Stimulated activated CD4-positive, alpha-beta T cell treated with anti-CD3 and anti-CD28 coated beads, Interleukin-2, amount 100 ng/mL, for 4 hours (primary cell): ENCODE data around the gene SEPTIN5.
A peak's percentile ranks its signal among the peaks of the same experiment; 100 is the strongest.

Source experiments
- DNase-seq: peaks from one replicate; pipeline ENCODE4 v3.0.0-alpha.2; 2020; ENCODE audit warnings: low read depth

SEPTIN5 gene

DNA sequence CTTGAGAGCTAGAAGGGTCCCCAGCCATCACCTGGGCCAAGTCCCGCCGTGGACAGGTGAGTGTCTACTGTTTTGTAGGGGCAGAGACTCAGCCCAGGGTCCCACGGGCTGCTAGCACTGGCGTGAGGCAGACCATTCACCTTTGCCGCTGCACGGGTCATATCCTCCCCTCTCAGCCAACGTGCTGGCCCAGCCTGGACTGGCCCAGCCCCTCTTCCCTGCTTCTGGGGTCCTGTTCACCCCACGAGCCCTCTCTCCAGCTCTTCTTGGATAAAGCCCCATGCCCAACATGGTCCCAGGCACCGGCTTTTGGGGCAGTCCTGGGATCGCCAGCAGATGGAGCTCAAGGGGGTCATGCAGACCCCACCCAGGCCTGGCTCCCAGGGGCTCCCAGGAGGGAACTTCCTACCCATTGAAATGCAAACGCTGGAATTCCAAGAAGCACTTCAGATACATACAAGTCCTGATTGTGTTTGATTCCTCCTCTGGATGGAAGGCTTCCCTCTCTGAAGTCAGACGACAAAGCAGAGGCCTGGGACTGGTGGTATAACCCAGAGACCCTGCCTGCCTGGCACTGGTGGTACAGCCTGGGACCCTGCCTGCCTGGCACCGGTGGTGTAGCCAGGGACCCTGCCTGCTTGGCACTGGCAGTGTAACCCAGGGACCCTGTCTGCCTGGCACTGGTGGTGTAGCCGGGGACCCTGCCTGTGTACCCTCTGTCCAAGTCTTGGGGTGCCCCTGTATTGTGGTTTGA, 8.9 kb upstream of the SEPTIN5 start:
- no peak for DNase-seq

DNA sequence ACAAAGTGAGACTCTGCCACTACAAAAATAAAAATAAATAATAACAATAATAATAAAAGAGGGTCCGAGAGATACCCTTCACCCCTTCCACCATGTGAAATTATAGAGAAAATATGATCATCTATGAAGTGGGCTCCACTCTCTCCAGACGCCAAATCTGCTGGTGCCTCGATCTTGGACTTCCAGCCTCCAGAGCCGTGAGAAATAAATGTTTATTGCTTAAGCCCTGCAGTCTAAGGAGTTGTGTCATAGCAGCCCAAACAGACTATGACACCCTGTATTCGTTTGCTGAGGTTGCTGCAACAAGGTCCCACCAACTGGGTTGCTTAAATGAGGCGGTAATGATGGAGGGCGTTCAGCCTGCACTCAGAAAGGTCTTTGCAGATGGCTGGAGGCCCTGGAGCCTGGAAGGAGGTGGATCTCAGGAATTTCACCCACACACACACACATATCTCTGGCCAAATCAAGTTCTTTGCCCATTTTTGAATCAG, 7.6 kb upstream of the SEPTIN5 start:
- no peak for DNase-seq

DNA sequence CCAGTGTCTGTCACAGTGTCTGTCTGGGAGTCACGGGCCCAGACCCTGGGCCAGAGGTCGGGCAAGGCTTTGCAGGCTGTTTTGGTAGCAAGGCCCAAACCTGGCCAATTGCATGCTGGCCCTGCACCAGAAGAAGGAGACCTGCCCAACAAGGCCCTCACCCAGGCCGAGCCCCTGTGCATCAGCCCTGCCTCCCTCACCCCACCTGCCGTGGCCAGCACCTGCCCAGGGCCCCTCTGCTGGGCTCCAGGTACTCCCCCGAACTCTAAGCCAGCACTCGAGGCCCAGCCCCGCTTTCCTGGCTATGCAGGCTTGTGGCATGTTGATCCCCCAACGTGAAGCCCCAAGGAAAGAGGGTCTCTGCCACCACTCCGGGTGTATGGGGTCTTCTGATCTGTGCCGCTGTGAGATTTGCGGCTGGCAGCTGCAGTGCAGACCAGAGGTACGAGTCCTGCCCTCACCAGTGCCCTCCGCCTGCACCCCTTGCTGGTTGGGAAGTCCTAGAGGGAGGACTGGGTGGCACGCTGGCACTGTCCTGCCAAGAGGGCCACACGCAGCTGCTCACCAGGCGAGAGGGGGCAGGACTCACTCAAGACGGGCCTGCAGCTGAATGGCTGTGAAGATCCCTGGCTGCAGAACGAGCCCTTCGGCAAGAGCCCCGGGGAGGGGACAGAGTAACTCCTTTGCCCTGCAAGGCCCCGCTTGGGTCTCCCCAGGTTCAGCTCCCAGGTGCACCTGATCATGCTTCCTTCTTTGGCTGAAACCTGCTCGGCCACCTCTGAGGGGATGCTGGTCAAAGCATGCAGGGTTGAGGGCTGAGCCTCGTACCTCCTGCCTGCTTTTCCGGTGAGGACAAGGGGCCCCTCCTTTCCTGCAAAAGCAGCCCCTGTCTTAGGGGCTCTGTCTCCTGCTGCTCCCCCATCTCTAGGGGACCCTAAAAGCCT, 6.7 kb upstream of the SEPTIN5 start:
- no peak for DNase-seq

DNA sequence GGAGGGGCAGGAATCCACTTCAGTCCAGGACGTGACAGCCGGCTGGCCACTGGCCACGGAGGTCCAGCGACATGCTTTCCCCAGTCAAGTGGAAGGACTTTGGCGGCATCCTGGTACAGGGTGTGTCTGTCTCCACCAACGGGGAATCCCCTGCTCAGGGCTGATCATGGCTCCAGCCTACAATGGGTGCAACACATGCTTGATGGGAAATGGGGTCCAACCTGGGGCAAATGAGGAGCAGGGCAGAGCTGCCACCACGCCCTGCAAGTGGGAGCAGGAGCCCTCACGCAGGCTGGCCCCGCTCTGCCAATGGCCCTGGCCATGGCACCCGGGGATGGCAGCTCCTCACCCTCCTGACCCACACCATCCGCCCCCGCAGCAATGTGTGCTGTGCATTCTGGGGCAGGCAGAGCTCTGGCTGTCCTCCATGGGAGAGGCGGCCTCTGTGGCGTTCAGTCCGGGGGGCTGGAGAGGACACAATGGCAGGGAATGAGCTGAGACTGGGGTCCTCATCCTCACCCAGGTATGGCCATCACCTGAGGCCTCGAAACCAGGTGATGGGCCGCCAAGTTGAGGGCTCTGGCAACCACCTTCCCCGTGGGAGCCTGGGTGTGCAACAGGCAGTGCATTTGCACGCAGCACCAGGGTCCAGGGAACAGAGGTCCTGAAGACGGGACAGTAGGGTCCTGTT, 5.8 kb upstream of the SEPTIN5 start:
- DNase-seq: no peak

DNA sequence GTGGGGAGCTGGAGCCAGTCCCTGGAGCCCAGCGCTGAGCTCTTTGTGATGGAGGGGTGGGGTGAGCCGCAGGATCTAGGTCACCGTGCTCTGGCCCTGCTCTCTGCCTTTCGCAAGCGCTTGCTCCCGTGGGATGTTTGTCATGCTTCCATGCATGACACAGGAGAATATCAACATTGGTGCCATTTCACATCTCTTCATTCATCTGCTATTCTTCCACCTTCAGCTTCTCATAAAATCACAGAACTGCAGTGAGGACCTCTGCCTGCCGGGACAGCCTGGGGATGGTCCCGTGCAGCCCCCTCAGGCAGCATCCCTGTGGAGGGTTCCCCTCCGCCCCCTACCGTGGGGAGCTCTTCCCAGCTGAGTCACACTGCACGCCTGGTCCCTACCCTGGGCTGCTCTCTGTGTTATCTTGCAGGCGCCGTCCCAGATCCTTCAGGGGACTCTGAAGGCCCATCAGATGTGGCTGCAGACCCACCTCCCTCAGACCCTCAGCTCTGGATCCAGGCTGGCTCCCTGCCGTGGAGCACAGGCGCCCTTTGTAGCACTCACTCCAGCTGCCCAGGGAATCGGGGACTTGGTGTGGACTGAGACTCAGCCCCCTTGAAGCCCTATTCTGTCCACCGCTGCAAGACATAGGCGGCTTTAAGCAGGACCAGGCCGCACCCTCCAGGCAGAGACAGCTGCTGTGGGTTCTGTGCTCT, 5.1 kb upstream of the SEPTIN5 start:
- no peak for DNase-seq

DNA sequence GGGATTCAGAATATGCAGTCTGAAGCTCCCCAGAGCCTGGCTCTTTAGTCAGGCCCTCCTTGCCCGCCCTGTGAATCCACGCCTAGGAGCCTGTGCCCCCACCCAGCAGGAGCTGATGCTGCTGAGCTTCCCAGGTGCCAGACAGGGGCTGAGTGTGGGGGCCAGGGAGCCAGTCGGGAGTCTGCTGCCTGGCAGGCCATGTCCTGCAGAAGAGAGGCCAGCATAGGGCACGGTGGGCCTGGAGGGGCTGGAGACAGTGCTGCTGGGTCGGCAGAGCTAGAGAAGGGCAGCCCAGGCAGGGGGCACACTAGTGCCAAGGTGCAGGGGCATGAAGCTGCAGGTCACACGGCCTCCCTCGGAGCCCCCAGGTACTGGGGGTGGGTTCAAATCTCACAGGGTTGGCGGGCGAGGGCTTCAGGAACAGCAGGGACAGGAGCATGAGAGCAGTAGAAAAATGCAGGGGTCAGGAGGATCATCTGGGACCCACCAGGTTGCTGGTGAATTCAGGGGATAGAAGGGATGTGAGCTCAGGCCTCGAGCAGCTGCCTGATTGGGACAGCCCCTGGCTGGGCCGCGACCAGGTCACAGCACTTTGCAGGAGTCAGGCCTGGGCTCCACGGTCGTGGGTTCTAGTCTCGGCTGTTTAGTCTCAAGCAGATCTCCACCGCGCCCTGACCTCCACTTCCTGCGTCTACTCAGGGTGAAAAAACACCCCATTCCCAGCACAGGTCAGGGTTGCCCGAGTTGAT, 4.1 kb upstream of the SEPTIN5 start:
- no peak for DNase-seq

DNA sequence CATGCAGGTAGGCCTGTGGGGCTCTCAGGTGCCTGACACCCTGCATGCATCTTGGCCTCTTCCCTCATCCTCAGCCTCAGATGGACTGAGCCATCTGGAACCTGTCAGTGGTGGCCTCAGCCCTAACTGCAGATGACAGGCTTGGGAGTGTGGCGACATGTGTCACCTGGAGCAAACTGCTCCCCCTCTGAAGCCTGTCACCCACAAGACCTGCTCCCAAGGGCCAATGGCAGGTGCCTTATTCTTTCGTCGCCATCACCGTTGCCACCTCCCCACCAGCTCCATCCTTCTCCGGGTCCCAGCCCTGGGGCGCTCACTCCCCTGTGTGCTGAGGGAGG, 3.6 kb upstream of the SEPTIN5 start:
- no peak for DNase-seq

DNA sequence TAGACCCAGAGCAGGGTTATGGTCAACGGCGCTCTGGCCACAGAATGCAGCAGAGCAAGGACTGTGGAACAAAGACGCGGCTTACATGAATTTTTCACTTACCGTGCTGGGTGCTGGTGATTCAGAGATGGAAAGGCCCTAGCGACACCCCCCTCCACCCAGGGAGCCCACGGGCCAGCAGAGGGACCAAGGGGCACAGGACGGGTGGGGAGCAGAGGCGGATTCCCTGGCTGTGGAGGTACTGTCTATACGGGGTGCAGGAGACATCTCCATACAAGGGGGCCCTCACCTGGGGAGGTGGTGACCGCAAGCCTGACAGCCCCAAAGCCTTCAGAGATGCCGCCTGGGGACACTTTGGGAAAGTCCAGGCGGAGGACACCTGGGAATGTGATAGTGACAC, 1.1 kb upstream of the SEPTIN5 start:
- DNase-seq: no peak

DNA sequence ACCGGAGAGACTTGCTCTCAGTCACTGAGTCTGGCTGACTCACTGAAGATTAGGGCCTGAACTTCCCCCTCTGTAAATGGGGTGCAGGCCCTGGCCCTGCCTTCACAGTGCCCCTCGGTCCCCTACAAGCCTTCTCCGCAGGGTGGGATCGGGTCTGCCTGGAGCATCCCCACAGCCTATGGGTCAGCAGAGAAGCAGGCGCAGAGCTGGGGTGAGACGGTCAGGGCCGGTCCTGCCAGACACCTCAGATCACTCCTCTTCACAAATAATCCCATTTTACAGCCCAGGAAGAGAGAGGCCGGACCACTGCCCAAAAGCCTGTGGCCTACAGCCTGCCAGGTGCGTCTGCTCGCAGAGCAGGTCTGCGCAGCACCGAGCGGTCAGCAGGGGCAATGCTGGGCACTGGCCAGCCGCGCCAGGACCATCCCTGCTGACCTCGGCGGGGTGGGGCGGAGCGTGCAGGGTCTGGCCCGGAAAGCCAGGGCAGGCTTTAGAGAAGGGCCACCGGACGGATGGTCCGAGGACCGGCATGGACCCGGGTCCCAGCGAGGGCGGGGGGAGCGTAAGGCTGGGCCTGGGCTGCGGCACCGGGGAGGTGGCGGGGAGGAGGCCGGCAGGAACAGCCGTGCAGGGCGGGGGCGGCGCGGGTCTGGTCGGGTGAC, 522 bp upstream of the SEPTIN5 start:
- DNase-seq: no peak

DNA sequence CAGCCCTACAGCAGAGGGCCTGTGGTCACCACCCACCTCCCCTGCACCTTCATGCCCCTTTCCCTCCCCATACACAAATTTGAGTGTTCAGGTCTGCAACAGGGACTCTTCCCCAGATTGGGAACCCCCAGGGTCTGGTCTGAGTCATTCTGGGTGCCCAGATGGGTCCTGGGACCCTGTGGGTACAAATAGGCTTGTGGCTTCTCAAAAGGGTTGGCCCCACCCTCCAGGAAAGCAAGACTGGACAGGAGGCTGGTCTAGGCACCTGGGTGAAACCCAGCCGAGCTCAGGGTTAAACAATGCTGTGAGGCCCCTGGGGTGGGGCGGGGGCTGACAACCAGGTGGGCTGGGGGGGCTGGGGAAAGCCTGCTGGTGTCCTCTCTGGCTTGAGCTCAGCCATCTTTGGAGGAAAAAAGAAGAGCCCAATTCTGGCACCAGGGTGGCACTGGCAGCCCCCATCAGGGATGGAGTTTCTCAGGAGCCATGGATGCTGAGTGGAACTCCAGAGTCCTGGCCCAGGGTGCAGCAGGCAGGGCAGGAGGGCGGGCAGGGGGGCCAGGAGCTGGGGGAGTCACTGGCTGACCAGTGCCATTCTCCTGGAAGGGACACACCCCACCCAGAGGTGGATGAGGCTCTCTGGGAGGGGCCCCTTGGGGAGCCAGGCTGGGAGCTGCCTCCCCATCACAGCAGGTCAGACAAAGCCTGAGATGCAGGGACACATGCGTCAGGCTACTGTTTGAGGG, 1.1 kb downstream of the SEPTIN5 start:
- DNase-seq: no peak

DNA sequence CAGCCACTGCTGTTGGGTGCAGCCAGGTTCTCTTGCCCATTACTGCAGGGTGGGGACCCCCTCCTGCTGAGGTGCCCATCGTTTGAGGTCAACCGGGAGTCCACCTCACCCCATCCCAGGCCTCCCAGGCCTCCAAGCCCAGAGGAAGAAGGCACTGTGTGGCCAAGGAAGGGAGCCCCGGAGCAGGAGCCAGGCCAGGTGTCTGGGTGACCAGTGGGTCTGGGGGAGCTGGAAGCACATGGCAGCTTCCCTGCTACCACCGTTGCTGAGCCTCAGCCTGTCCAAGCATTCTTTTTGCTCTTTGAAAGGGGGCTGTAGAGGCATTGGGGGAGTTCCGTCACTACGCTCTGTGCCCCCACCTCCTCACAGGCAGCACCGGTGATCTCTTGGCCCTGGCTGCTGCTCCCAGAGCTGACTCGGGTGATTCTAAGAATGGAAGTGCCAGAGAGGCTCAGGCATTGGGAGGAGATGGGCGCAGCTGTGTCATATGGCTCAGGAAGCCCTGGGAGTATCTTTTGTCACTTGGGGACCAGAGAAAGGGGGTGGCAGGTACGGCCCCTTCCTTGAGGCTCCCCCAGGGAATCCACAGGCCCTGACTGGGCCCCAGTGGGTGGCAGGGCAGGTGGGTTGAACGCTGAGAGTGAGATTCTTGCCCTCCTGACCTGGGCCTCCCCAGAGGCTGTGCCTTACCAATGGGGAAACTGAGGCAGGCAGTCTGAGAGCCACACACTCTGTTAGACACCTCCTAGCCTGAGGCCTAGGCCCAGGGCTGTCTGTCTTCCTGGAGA, 1.9 kb downstream of the SEPTIN5 start:
- no peak for DNase-seq

DNA sequence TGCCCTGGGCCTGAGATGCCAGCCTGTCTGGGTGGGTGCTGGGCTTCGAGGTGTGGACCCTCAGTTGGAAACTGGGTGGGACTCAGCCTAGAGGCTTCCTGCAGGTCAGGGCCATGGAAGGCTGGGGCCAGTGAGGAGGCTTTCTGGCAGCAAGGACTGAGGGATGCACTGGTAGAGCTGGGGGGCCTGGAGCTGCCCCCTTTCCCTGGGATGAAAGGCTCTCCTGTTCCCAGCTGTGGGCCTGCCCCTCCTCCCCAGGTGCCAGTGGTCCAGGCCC, 2.5 kb downstream of the SEPTIN5 start:
- DNase-seq: no peak

DNA sequence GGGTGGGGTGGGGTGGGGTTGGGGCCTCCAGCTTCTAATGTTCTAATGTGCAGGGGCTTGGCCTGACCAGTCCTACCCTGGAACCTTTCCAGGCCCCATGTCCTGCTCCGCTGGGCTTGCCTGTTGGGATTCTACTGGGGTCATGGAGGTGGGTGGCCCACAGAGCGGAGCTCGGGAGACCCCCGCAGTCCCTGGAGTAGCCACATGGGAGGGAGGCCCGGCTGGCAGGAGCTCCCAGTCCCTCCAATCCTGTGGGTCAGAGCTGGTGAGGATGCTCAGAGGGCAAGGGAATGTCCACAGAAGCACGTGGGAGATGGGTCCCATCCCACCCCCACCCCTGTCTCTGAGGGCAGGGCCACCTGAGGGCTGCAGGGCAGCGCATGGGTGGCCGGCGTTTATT, 2.9 kb downstream of the SEPTIN5 start:
- DNase-seq: no peak

DNA sequence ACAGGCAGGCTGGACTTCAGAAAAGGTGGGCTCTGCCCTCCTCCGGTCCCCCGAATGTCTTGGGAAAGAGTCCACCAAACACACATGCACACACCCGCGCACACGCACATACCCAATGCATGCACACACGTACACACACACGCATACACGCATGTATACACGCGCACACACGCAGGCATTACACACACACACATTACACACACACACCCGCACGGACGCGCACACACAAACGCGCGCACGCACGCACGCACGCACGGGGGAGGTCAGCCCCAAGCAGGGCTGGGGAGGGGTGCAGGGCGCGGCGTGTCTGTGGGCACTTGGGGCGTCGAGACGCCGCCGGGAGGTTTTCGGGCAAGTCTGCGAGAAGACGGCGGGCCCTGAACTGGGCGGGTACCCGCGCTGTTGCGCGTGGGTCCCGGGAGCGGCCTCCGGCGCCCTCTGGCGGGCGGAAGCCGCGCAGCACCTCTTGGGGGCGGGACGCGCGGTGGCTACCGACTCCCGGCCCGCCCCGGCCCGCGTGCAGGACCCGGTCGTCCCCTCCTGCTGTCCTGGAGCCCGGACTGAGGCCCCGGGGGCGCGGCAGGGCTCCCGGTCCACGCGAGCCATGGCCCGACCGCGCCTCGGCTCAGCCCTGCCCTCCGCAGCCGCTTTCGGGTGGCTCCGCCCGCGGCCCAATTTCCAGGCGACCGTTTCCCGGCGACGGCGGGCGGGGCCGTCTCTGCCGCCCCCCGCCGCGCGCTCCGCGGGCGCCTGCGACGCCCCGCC, 3.6 kb downstream of the SEPTIN5 start:
- peak; percentile 71 for DNase-seq

DNA sequence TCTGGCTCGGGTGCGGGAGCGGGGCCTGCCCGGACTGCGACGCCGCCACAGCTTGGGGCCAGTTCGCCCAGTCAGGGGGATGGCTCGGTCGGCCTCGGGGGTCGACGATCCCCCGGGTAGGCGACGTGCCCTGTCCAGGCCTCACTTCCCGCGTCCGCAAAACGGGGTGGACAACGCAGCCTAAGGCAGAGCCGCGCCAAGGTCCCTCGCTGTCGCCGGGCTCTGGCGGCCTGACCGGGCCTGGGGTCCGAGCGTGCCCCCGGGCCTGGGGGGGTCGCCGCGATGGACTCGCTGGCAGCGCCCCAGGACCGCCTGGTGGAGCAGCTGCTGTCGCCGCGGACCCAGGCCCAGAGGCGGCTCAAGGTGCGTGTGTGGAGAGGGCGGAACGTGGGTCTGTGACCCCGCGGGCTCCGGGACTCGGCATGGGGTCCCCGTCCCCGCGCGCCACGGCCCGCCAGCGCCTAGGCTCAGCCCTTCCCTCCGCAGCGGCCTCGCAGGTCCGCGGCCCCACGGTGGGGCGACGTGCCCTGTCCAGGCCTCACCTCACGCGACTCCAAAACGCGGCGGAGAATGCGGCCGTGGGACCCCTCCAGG, 4.2 kb downstream of the SEPTIN5 start:
- DNase-seq: no peak

DNA sequence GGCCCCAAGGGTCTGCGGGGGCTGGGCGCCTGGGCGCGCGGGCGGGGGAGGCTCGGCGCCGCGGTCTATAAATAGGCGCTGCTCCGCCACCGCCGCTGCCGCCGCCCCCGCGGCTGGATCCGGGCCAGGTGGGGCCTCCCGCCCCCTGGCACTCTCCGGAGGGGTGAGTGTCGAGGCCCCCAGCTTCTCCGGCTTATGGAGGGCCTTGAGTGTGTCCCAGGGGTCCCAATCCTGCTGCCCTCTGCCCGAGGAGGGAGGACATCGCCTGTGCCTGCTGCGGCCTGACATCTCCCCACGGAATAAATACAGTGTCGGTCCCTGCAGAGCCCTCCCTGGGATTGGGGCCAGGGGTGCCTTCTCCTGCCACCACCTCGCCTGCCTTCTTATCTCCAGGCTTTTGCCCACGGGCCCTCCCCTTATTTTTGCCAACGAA, 4.8 kb downstream of the SEPTIN5 start:
- DNase-seq: peak; percentile 63

DNA sequence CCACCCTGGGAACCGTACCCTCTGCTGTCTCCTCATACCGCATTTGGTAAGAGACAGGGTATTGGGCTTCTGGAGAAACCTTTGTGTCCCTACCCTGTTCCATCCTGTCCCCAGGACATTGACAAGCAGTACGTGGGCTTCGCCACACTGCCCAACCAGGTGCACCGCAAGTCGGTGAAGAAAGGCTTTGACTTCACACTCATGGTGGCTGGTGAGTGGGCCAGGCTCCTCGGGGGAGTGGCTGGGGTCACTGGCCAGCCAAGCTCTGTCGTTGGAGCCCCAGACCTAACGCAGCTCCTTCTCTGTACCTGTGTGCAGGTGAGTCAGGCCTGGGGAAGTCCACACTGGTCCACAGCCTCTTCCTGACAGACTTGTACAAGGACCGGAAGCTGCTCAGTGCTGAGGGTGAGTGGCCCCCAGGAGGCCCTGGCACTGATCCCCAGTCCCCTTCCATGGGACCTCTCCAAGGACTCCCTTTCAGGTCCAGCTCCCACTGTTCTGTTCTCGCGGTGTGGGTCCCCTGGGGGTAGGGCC, 5.3 kb downstream of the SEPTIN5 start:
- no peak for DNase-seq
